WTC11 (cell line): ENCODE measurements around the gene S1PR1.

ENCODE experiments used
- FOXK1 ChIP-seq: sonication (generic); formaldehyde crosslinking; IDR thresholded peaks from 2 replicates; pipeline ENCODE4 v1.8.0; 2022; ENCODE audit warnings: mild to moderate bottlenecking, moderate library complexity, missing genetic modification reagents
- MXD4 ChIP-seq: fragments of 250-450 bp; sonication (Bioruptor Pico); IDR thresholded peaks from 2 replicates; pipeline ENCODE4 v1.8.0; 2021; ENCODE audit warnings: mild to moderate bottlenecking, moderate library complexity, borderline replicate concordance
- NR2C2 ChIP-seq: sonication (generic); formaldehyde crosslinking; IDR thresholded peaks from 2 replicates; pipeline ENCODE4 v1.8.0; 2022; ENCODE audit warnings: mild to moderate bottlenecking, missing genetic modification reagents
- ZBTB21 ChIP-seq: sonication (generic); formaldehyde crosslinking; IDR thresholded peaks from 2 replicates; pipeline ENCODE4 v1.8.1; 2023; ENCODE audit warnings: mild to moderate bottlenecking, missing genetic modification reagents, borderline replicate concordance
- ZNF121 ChIP-seq: sonication (generic); formaldehyde crosslinking; IDR thresholded peaks from 2 replicates; pipeline ENCODE4 v1.8.0; 2023; ENCODE audit warnings: missing genetic modification reagents
- TF ChIP-seq, protein P1 (sequence below): sonication (generic); formaldehyde crosslinking; IDR thresholded peaks from 2 replicates; pipeline ENCODE4 v1.8.1; 2023; ENCODE audit warnings: mild to moderate bottlenecking, missing genetic modification reagents
- TF ChIP-seq, protein P2 (sequence below): fragments of 200-600 bp; IDR thresholded peaks from 2 replicates; pipeline ENCODE4 v1.8.0; 2022; ENCODE audit warnings: antibody characterized with exemption
- TF ChIP-seq, protein P3 (sequence below): sonication (generic); formaldehyde crosslinking; IDR thresholded peaks from 2 replicates; pipeline ENCODE4 v1.8.0; 2022; ENCODE audit warnings: mild to moderate bottlenecking, missing genetic modification reagents

DNA sequence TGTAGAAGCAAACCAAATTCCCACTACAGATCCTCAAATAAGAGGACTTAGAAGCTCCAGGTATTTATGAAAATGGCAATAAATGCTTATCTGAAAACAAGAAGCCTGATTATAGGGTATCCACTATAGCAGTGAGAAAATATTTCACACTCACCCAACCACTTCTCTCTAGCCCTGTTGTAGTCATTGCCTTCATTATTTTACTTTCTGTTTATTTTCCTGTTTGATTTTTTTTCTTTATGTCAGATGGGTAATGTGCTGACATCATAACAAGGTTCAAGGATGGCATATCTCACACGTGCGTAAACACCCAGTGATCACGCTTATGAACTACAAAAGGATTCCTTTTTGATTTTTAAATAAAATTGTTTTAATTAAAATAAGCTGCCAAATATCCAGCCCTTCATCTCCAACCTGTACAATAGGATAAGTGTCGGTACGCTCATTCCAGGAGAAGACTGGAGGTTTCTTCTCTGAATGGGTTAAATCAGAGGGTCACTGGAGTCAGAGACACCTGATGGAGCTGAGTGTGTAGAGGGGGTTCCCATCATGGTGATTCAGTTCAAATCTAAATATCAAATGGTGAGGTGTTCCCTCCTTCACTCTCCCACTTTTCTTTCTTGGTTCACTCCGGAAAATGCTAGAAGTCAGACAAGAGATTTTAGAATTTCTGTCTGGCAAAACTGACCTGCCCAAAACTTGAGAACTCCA is 8.2 kb upstream of the S1PR1 start:
- no peak for TF ChIP-seq MXD4
- no peak for TF ChIP-seq NR2C2 (CRISPR knock-in tag)
- TF ChIP-seq, protein P1, sequence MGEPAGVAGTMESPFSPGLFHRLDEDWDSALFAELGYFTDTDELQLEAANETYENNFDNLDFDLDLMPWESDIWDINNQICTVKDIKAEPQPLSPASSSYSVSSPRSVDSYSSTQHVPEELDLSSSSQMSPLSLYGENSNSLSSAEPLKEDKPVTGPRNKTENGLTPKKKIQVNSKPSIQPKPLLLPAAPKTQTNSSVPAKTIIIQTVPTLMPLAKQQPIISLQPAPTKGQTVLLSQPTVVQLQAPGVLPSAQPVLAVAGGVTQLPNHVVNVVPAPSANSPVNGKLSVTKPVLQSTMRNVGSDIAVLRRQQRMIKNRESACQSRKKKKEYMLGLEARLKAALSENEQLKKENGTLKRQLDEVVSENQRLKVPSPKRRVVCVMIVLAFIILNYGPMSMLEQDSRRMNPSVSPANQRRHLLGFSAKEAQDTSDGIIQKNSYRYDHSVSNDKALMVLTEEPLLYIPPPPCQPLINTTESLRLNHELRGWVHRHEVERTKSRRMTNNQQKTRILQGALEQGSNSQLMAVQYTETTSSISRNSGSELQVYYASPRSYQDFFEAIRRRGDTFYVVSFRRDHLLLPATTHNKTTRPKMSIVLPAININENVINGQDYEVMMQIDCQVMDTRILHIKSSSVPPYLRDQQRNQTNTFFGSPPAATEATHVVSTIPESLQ (CRISPR knock-in tag), result no peak
- no peak for TF ChIP-seq FOXK1 (CRISPR knock-in tag)
- TF ChIP-seq, protein P2, sequence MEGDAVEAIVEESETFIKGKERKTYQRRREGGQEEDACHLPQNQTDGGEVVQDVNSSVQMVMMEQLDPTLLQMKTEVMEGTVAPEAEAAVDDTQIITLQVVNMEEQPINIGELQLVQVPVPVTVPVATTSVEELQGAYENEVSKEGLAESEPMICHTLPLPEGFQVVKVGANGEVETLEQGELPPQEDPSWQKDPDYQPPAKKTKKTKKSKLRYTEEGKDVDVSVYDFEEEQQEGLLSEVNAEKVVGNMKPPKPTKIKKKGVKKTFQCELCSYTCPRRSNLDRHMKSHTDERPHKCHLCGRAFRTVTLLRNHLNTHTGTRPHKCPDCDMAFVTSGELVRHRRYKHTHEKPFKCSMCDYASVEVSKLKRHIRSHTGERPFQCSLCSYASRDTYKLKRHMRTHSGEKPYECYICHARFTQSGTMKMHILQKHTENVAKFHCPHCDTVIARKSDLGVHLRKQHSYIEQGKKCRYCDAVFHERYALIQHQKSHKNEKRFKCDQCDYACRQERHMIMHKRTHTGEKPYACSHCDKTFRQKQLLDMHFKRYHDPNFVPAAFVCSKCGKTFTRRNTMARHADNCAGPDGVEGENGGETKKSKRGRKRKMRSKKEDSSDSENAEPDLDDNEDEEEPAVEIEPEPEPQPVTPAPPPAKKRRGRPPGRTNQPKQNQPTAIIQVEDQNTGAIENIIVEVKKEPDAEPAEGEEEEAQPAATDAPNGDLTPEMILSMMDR, result no peak
- TF ChIP-seq ZNF121, result no peak
- TF ChIP-seq, protein P3, sequence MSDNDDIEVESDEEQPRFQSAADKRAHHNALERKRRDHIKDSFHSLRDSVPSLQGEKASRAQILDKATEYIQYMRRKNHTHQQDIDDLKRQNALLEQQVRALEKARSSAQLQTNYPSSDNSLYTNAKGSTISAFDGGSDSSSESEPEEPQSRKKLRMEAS (CRISPR knock-in tag), result no peak
- no peak for TF ChIP-seq ZBTB21 (CRISPR knock-in tag)
